ENCODE measurements around the gene PTPRU.
"Not testable (repeated sequence)": the region's sequence is repeated elsewhere in the genome, so short reads cannot be mapped to it uniquely, and the experiment has no call there.

The PTPRU gene

GRCh38 chr1:29282924-29283803 is 46.8 kb downstream of the PTPRU start:
- no peak overlapping the region for H3K27ac ChIP-seq
- no peak overlapping the region for H3K4me3 ChIP-seq

GRCh38 chr1:29283804-29284195 is 47.5 kb downstream of the PTPRU start:
- no peak overlapping the region for H3K27ac ChIP-seq
- no peak overlapping the region for H3K4me3 ChIP-seq

- Histone ChIP-seq H3K27ac (no peak overlapping the region), H3K4me3 (no peak overlapping the region)
Observed at GRCh38 chr1:29284286-29284960, 48.1 kb downstream of the PTPRU start.

GRCh38 chr1:29284961-29285560 is 48.7 kb downstream of the PTPRU start:
- Histone ChIP-seq H3K4me3 (no peak overlapping the region), H3K27ac (no peak overlapping the region)

GRCh38 chr1:29285771-29286170 is 49.4 kb downstream of the PTPRU start:
- Histone ChIP-seq H3K27ac (no peak overlapping the region), H3K4me3 (no peak overlapping the region)

GRCh38 chr1:29286194-29286767 is 50.0 kb downstream of the PTPRU start:
- H3K27ac ChIP-seq, result no peak overlapping the region
- H3K4me3 ChIP-seq, result no peak overlapping the region

- H3K4me3 ChIP-seq, result no peak overlapping the region
- no peak overlapping the region for H3K27ac ChIP-seq
Observed at GRCh38 chr1:29289493-29289892, 53.2 kb downstream of the PTPRU start.

DNA sequence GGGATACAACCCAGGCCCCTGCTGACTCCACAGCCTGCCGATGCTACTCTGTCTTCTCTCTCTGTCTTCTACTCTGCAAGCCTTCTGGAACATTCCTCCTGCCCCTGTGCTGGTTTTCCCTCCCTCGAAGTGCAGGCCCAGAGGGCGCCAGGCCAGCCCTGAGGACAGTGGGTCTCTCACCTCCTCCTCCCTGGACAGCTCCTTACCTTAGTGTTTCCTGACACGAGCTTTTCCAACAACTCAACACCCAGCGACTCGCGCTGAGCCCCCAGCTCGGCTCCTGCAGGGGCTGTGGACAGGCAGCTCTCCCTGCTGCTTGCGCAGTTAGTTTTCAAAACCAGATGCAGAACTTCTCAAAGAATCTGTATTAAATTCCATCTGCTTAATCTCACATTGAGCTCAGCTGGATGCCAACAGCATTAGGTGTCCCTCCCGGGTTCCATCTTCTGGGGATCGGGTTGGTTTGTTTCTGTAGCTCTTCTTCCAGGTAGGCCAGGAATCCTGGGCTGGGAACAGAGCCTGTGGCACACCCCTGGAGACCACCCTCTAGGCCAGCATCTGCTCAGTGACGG is 54.2 kb downstream of the PTPRU start:
- no peak overlapping the region for H3K4me3 ChIP-seq
- no peak overlapping the region for H3K27ac ChIP-seq

- Histone ChIP-seq H3K27ac (no peak overlapping the region), H3K4me3 (no peak overlapping the region)
Observed at GRCh38 chr1:29291756-29292155, 55.4 kb downstream of the PTPRU start.

DNA sequence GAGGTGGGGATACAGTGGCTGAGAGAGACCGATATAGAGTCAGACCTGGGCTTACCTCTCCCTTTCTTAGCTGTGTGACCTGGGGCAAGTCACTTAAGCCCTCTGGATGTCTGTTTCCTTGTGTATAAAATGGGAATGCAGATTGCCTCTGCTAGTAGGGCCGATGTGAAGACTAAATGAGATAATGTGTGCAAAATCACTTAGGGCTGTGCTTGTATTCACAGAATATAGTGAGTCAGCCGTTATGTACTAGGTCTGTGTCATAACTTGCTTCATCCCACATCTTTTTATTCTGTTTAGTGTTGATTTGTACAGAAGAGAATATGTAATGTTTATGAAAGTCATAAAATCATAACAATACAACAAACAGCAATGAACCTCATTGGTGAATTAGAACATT is 56.0 kb downstream of the PTPRU start:
- no peak overlapping the region for H3K27ac ChIP-seq
- H3K4me3 ChIP-seq, result no peak overlapping the region

- Histone ChIP-seq H3K27ac (no peak overlapping the region), H3K4me3 (no peak overlapping the region)
Observed at GRCh38 chr1:29297450-29297849, 61.1 kb downstream of the PTPRU start.

GRCh38 chr1:29298246-29298645 is 61.9 kb downstream of the PTPRU start:
- H3K4me3 ChIP-seq, result no peak overlapping the region
- no peak overlapping the region for H3K27ac ChIP-seq

DNA sequence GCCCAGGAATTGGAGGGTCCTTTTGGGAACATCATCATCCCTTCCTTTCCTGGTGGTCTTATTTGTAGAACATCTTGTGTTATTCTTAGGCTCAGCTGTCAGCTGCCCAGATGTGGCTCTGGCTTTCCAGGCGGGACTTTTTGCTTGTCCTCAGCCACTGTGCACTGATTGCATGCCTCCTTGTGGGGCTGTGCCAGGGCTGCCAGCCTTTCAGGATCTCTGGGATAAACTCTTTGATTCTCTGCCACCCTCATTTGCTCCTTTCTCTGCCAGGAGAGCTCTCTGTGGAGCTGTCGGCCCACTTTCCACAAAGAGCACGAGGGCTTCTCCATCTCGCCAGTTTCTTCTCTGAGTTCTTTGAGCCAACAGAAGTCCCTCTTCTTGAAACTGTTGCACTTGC is 63.1 kb downstream of the PTPRU start:
- Histone ChIP-seq H3K4me3 (no peak overlapping the region), H3K27ac (no peak overlapping the region)

- H3K4me3 ChIP-seq, H3K27ac ChIP-seq: not testable (repeated sequence)
Observed at GRCh38 chr1:29301732-29302131, 65.4 kb downstream of the PTPRU start.

GRCh38 chr1:29303201-29304024 is 67.1 kb downstream of the PTPRU start:
- Histone ChIP-seq H3K27ac (no peak overlapping the region), H3K4me3 (no peak overlapping the region)

- Histone ChIP-seq H3K4me3 (no peak overlapping the region), H3K27ac (no peak overlapping the region)
Observed at GRCh38 chr1:29304025-29304684, 67.8 kb downstream of the PTPRU start.

GRCh38 chr1:29305943-29306342 is 69.6 kb downstream of the PTPRU start:
- Histone ChIP-seq H3K4me3 (no peak overlapping the region), H3K27ac (no peak overlapping the region)

GRCh38 chr1:29306471-29307140 is 70.3 kb downstream of the PTPRU start:
- H3K4me3 ChIP-seq, result no peak overlapping the region
- no peak overlapping the region for H3K27ac ChIP-seq

All from skin epidermis (tissue), 12 donors.